Activated T-cell treated with anti-CD3 and anti-CD28 coated beads for 4 hours (primary cell): ENCODE data around the gene ACTRT2.

Experiments used
- DNase-seq: peaks from one replicate; pipeline ENCODE4 v3.0.0-alpha.2; 2020

ACTRT2 gene

GRCh38 chr1:3003039-3003940 lies 18.0 kb upstream of the ACTRT2 start:
- DNase-seq: no peak

GRCh38 chr1:3003941-3004270 lies 17.4 kb upstream of the ACTRT2 start:
- DNase-seq: no peak

GRCh38 chr1:3004285-3005205 lies 16.7 kb upstream of the ACTRT2 start:
- no peak for DNase-seq

- no peak for DNase-seq
These were observed 15.5 kb upstream of the ACTRT2 start for GRCh38 chr1:3005771-3006170.

- no peak for DNase-seq
These were observed 13.7 kb upstream of the ACTRT2 start for GRCh38 chr1:3007298-3008147.

DNA sequence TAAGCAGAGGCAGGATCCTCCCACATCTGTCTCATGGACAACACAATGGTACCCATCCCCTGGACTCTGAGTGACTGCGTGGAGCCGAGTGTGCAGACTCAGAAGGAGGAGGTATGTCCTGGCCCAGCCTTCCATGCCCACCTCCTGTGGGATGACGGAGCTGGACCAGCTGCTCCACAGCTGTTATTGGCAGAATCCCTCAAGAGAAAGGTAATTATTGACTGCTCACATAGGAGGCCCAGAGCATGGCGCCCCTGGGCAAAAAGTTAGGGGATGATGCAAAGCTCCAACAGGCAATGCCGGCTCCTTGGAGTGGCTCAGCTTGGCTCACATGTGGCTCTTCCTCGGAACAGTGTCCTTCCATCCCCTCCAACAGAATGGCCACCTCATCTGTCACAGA lies 12.2 kb upstream of the ACTRT2 start:
- DNase-seq: no peak

GRCh38 chr1:3009556-3009955 lies 11.7 kb upstream of the ACTRT2 start:
- no peak for DNase-seq

GRCh38 chr1:3011127-3011526 lies 10.1 kb upstream of the ACTRT2 start:
- no peak for DNase-seq

DNA sequence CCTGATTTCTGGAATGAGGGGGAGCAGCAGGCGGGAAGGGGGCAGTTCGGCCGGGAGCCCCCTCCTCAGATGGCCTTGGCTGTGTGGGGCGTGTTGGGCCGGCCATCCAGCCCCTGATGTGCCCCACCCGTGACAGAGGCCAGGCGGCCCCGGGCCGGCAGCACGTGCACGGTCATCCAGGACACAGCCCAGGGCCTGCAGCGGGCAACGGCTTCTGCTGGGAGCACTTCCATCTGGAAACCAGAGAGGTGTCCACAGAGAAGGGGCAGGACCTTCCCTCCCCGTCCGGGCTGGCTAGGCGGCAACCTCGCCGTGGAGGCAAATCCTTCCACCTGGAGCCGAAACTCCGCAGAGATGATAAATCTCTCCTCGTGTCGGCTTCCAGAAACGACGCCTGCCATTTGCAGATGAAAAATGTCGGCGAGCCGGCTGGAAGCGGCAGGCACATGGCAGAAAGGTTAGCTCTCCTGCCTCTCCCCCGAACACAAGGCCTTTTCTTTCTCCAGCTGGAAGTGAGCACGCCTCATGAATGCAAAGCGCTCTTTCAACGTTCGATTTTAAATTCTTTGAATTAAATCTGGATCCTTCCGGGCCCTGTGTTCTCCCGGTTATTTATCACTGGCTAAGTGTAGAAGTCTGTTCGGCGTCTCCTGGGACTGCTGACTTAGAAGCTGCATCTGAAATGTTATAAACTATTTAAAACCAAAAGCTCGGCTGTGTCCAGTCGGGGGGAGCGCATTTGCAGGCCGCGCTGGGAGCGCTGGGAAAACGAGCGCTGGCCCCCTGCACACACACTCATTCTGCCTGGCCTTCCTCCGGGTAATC lies 9.4 kb upstream of the ACTRT2 start:
- DNase-seq: no peak

GRCh38 chr1:3012456-3013291 lies 8.6 kb upstream of the ACTRT2 start:
- DNase-seq: peak; percentile 59

DNA sequence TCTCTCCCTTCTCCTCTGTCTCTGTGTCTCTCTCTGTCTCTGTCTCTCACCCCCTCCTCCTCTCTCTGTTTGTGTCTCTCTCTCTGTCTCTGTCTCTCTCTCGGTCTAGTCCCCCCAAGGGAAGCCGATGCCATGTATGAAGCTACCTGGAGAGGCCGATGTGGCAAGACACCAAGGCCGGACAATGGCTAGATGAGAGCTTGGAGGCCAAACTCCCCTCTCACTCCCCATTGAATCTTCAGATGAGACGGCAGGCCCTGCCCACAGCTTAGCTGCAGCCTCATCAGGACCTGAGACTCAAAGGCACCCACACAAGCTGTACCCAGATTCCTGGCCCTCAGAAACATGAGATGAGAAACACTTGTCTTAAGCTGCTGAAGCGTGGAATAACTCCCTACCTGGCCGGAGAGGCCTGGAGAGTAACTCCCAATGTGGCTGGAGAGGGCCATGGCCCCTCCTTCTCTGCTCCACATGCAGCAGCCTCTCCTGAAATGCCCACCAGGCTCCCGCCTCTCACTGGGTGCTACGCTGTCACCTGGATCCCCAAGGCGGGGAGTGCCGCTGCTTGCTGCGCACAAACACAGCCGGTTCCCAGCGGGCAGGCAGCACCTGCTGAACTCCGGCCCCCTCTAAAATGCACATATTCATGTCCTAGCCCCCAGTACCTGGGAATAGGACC lies 7.8 kb upstream of the ACTRT2 start:
- DNase-seq: no peak

DNA sequence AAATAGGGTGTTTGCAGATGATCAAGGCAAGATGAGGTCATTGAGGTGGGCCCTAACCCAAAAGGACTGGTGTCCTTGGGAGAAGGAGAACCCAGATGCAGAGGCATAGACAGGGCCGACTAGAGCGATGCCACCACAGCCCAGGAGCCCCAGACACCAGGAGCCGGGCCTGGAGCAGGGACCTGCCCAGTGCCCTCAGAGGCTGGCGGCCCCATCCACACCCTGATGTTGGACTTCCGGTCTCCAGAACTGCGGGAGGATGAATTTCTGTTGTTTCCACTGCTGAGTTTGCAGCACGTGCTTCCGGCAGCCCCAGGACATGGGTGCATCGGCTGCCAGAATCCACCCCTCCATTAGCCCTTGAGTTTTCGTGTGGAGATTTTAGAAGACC lies 7.2 kb upstream of the ACTRT2 start:
- DNase-seq: no peak

GRCh38 chr1:3014443-3015268 lies 6.6 kb upstream of the ACTRT2 start:
- DNase-seq: no peak

- no peak for DNase-seq
These were observed 6.0 kb upstream of the ACTRT2 start for GRCh38 chr1:3015269-3015635.

DNA sequence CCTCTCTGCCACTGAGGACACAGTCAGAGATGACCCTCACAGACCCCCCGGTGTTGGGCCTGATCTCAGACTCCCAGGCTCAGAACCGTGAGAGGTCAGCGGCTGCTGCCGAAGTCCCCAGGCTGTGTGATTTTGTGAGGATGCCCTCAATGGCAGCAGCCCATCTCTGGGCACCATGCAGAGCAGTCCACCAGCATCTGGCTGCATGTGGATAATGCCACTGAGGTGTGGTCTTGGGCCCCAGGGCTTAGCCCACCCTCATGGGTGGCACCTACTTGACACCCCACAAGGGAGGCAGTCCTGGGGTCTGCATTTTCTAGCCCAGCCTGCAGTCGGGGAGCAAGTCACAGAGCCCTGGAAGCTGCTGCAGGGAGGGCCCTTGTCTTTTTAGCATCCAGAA lies 5.5 kb upstream of the ACTRT2 start:
- no peak for DNase-seq

DNA sequence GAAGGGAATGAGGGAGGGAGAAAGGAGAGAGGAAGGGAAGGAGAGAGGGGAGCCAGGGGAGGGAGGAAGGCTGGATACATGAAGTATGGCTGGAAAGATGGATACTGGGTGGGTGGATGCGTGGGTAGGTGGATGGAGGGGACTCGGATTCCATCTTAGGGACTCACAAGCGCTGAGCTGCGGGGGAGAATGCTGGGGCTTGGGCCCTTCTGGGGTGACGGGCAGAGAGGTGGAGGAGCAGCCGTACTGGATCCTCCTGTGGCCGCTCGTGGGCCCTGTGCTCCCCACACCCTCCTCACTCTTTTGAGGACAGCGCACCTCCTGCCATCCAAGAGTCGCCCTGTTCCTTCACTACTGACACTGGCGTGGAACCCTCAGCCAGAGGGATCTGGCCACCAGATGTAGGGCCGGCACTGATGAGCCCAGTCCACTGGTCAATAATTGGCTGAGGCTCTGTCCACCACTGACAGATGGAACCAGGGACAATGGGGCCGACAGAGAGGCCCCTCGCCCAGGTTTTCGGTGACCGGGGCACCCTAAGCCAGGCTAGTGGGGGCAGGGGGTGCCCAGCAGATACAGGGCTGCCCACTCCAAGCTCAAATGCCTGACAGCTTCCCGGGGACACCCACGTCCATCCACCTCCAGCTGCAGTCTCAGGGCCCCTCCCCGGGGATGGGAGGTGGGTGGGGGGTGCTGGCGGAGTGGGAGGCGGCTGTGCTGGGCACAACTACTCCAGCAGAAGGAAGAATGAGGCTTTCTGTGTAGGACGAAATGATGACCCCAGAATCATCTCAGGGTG lies 4.4 kb upstream of the ACTRT2 start:
- DNase-seq: no peak

DNA sequence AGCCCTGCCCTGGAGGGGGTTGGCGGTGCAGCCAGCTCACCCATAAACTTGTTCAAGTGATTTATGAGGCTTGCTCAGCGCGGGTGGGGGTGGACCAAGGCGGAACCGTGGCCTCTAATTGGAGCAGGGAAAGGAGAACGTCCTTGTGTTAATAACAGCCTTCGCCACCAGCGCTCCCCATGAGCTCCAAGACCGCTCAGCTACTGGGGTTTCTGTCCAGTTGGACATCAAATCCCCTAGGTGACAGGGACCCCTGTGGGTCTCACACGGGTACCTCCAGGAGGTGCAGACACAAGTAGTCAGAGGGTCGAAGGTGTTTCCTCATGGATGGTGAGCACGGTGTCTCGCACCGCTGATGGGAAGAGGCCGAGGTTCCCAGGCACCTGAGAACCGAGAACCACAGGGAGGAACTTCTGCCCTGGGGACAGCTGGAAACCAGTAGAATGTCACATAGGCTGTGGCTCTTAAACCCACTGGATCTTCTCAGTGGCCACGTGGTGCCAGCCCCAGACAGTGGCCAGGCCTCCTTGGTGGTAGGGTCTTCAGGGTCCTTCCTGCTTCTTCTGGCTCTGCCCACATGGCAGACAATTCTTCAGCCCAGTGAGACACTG lies 3.7 kb upstream of the ACTRT2 start:
- DNase-seq: no peak

- DNase-seq: no peak
These were observed 3.2 kb upstream of the ACTRT2 start for GRCh38 chr1:3018051-3018471.
